GM12878 (cell line): Measurements from ENCODE around the gene CCNJ. TPM values are rescaled to one million over a fixed set of nuclear protein-coding genes. Genes with fewer than 3 reads are reported as not detected.

Source experiments
- ATAC-seq: fragments of 200-7000 bp; cut with Tn5 transposase; 3 replicates; pipeline ENCODE4 v1.9.1; 2020; ENCODE audit warnings: mild to moderate bottlenecking, moderate library complexity
- BruUV-seq: library from RNA; stranded (reverse); fragments of 400-500 nt; replicated peaks from 2 replicates; lab custom pipeline; 2021; lab: Mats Ljungman, UMichigan
- CTCF ChIA-PET: fragments of 300-600 bp; sonication (Branson Sonifier 250); formaldehyde crosslinking; extraction: SDS; loops from one replicate; lab custom pipeline; 2021; ENCODE audit warnings: inconsistent platforms; lab: Yijun Ruan, JAX
- POLR2A ChIA-PET: fragments of 350-600 bp; formaldehyde crosslinking; extraction: SDS; loops from one replicate; lab custom pipeline; 2021; ENCODE audit warnings: inconsistent platforms; lab: Charles Lee
- RAD21 ChIA-PET: fragments of 300-600 bp; sonication (Branson Sonifier 250); formaldehyde crosslinking; loops from one replicate; lab custom pipeline; 2023; ENCODE audit warnings: antibody characterized with exemption; ENCODE audit not compliant: unreplicated experiment; lab: Charles Lee
- SMC1A ChIA-PET: fragments of 300-600 bp; sonication (Branson Sonifier 250); formaldehyde crosslinking; loops from one replicate; lab custom pipeline; 2023; ENCODE audit not compliant: unreplicated experiment, uncharacterized antibody; lab: Charles Lee
- DNase-seq: peaks from one replicate; pipeline ENCODE4 v3.0.0-alpha.2; 2011; ENCODE audit warnings: low read depth, low spot score
- FAIRE-seq: peaks from 3 replicates; lab custom pipeline; 2011; peaks lifted over from hg19 to GRCh38; lab: Jason Lieb, UNC
- H2AFZ ChIP-seq: 2 replicates; pipeline ENCODE4 v1.6.0; 2011; ENCODE audit warnings: low read depth, low read length, control low read depth; ENCODE audit not compliant: control insufficient read depth
- H3K27ac ChIP-seq: 2 replicates; pipeline ENCODE4 v1.5.1; 2011; ENCODE audit warnings: control low read depth; ENCODE audit not compliant: control insufficient read depth, insufficient read depth
- H3K27me3 ChIP-seq, 2 experiments: replicated peaks in 1 of 2; 2 replicates each; pipeline versions ENCODE4 v1.6.0 to v1.6.1; 2011; ENCODE audit warnings: low read length in 1 of 2; ENCODE audit not compliant: control insufficient read depth in 2 of 2, insufficient read depth in 2 of 2
- H3K36me3 ChIP-seq, 2 experiments: 2 replicates each; pipeline ENCODE4 v1.5.1; 2011; ENCODE audit warnings: low read length in 1 of 2; ENCODE audit not compliant: control insufficient read depth in 2 of 2, insufficient read depth in 2 of 2
- H3K4me1 ChIP-seq: 2 replicates; pipeline ENCODE4 v1.6.1; 2011; ENCODE audit warnings: mild to moderate bottlenecking, low read length, moderate library complexity, mixed read lengths; ENCODE audit not compliant: control insufficient read depth, insufficient read depth
- H3K4me2 ChIP-seq: 2 replicates; pipeline ENCODE4 v1.6.0; 2011; ENCODE audit warnings: control low read depth; ENCODE audit not compliant: control insufficient read depth, insufficient read depth
- H3K4me3 ChIP-seq: fragments of 200-600 bp; sonication (generic); 2 replicates; pipeline ENCODE4 v1.5.1; 2016
- H3K79me2 ChIP-seq: 2 replicates; pipeline ENCODE4 v1.6.0; 2011; ENCODE audit warnings: low read length; ENCODE audit not compliant: control insufficient read depth, insufficient read depth
- H3K9ac ChIP-seq: 2 replicates; pipeline ENCODE4 v1.8.0; 2011; ENCODE audit warnings: low read length, control low read depth, mixed read lengths; ENCODE audit not compliant: control insufficient read depth, insufficient read depth
- H3K9me3 ChIP-seq: replicated peaks from 3 replicates; pipeline ENCODE4 v1.5.1; 2011; ENCODE audit warnings: mild to moderate bottlenecking, low read length; ENCODE audit not compliant: control insufficient read depth, insufficient read depth
- H4K20me1 ChIP-seq: 2 replicates; pipeline ENCODE4 v1.6.0; 2011; ENCODE audit not compliant: control insufficient read depth, insufficient read depth
- BACH1 ChIP-seq: fragments of 450-650 bp; IDR thresholded peaks from 2 replicates; pipeline ENCODE4 v1.6.1; 2017; ENCODE audit warnings: mild to moderate bottlenecking, borderline replicate concordance
- EGR1 ChIP-seq, 2 experiments: IDR thresholded peaks; 1 replicate in 1 of 2; 2 replicates in 1 of 2; pipeline ENCODE4 v1.6.1; 2011 to 2012; ENCODE audit warnings: low read depth in 2 of 2, low read length in 2 of 2, borderline replicate concordance in 1 of 2, mild to moderate bottlenecking in 1 of 2, moderate library complexity in 1 of 2
- FOXM1 ChIP-seq: IDR thresholded peaks from 2 replicates; pipeline ENCODE4 v1.6.1; 2012; ENCODE audit warnings: low read depth, mild to moderate bottlenecking, inconsistent platforms, low read length, moderate library complexity
- KDM1A ChIP-seq: fragments of 200-600 bp; sonication (generic); IDR thresholded peaks from 2 replicates; pipeline ENCODE4 v1.6.1; 2016; ENCODE audit warnings: borderline replicate concordance
- NR2C1 ChIP-seq: fragments of 450-650 bp; IDR thresholded peaks from 2 replicates; pipeline ENCODE4 v1.6.1; 2017; ENCODE audit warnings: antibody characterized with exemption, mild to moderate bottlenecking, moderate library complexity
- PML ChIP-seq: IDR thresholded peaks from 2 replicates; pipeline ENCODE4 v1.6.1; 2012; ENCODE audit warnings: low read length, inconsistent platforms
- POLR2A ChIP-seq: IDR thresholded peaks from 2 replicates; pipeline ENCODE4 v1.6.1; 2011; ENCODE audit warnings: low read depth, mild to moderate bottlenecking, low read length
- RBBP5 ChIP-seq: fragments of 200-600 bp; sonication (generic); conservative IDR thresholded peaks from 2 replicates; pipeline ENCODE4 v1.6.1; 2016
- TCF12 ChIP-seq: IDR thresholded peaks from 2 replicates; pipeline ENCODE4 v1.6.1; 2011; ENCODE audit warnings: low read depth, mild to moderate bottlenecking, low read length
- WGBS: methylation state at CpG from one replicate; pipeline ENCODE4 v1.1.6; 2016; ENCODE audit warnings: low lambda C conversion rate; ENCODE audit not compliant: insufficient replicate concordance, insufficient coverage; ENCODE audit errors: missing lambda C conversion rate; 5-methylcytosine and 5-hydroxymethylcytosine counted together
- in situ Hi-C: fragments of 300-500 bp; cut with MboI; formaldehyde crosslinking; loops from 9 replicates; pipeline ENCODE4 v1.14.3; 2018; ENCODE audit warnings: mixed read lengths
- intact Hi-C: fragments of 100-400 bp; cut with micrococcal nuclease; formaldehyde crosslinking; loops from one replicate; pipeline ENCODE4 v1.14.2; 2022; ENCODE audit not compliant: unreplicated experiment
- polyA plus RNA-seq, 11 experiments: library from polyadenylated mRNA; depleted of rRNA in 4 of 11; unstranded in 6 of 11; stranded (reverse) in 5 of 11; fragments of >200 nt; fragmentation: Nextera tagmentation in 4 of 11; fragmentation: Illumina TruSeq in 1 of 11; extraction: Ambion mirVana in 4 of 11; extraction: Trizol in 1 of 11; gene quantifications; 1 replicate in 1 of 11; 2 replicates in 10 of 11; pipeline versions ENCODE4 v1.2.1 to v1.2.3, GENCODE V29; 2011 to 2016; ENCODE audit warnings: inconsistent platforms in 2 of 11, missing spikeins in 2 of 11, low read depth in 1 of 11
- total RNA-seq, 4 experiments: library from RNA; depleted of rRNA in 3 of 4; stranded (reverse); fragments of >200 nt in 3 of 4; fragmentation: Illumina TruSeq in 1 of 4; extraction: Trizol in 1 of 4; gene quantifications; 2 replicates each; pipeline versions ENCODE4 v1.2.1 to v1.2.3, GENCODE V29; 2013 to 2021
- TF ChIP-seq, protein P1 (sequence below): fragments of 450-650 bp; IDR thresholded peaks from 2 replicates; pipeline ENCODE4 v1.6.1; 2017; ENCODE audit warnings: mild to moderate bottlenecking, moderate library complexity
- TF ChIP-seq, protein P2 (sequence below): fragments of 450-650 bp; IDR thresholded peaks from 2 replicates; pipeline ENCODE4 v1.6.1; 2017; ENCODE audit warnings: low read depth, mild to moderate bottlenecking, moderate library complexity

The CCNJ gene
- total and polyA plus RNA-seq, 10 of the 15 experiments (the other 5 are each of a cell fraction or from before 2014, with no cell fraction given), result 0.56 to 8.8 (median 6.6) TPM

DNA sequence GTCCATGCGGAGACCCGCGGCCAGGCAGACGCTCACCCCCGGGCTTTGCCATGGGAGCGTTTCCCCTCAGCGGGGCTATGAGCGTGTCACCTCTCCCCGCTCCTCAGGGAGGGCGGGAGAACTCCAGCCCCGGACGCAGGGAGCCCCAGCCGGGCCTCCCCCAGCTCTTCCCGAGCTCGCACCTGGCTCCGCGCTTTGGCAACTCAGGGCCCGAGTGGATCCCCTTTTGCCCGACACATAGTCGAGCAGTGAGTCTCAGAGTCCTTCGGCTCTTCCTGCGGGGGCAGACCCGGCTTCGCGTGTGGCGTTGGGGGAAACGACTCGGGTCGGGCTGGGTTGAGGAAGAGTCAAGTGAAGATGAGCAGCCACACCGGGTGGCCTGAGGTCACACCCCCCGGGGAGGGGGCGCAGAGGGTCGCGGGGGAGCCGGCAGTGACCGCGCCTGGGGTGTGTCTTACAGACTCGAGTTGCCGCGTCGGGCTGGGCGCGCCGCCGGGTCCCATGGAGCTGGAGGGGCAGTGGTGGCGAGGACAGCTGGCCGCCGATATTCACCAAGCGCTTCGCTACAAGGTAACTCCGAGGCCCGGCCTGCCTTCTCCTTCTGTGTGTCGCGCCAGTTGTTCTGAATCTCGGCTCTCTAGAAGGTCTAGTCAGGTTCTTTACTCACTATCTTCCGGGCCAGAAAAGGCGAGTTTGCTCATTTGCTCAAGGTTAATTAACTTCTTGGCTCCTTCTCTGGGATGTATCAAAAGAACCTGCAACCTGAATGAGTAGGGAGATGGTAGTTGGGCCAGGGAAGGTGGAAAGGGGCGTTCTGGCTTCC lies 721 bp downstream of the CCNJ start:
- Histone ChIP-seq H3K9ac (peak overlapping the region; percentile 83), H3K9me3 (no peaks in the 10 kb centered on the region), H4K20me1 (no peaks in the 10 kb centered on the region), H3K27me3 (no peaks in the 10 kb centered on the region), H3K4me3 (peak overlapping the region; percentile 95), H3K36me3 (peaks cover 0 to 2% of the 10 kb centered on the region in 2 experiments; a peak in 2 of 4 replicates), H3K4me1 (peaks cover 11% of the 10 kb centered on the region), H3K79me2 (peaks cover 55% of the 10 kb centered on the region), H2AFZ (peak overlapping the region; percentile 90), H3K4me2 (peak overlapping the region; percentile 98), H3K27ac (peak overlapping the region; percentile 74)
- intact Hi-C loops (loop anchor here (1.0 to 10.0 kb wide), 2 partner anchors 251 to 350 kb away; no protein-coding TSS in a partner anchor), in situ Hi-C loops (no loop called here)
- no peak for DNase-seq
- RAD21 ChIA-PET, result interaction anchor here (0.6 to 1.9 kb wide), 4 partner anchors 27 to 248 kb away, joined by 3 to 5 read pairs (median 4); no protein-coding TSS in a partner anchor
- whole genome bisulfite sequencing, result under 1% methylated on average over 58 of the region's 58 CpGs
- CTCF ChIA-PET, result interaction anchor here (0.6 to 1.8 kb wide), 5 partner anchors 27 to 760 kb away, joined by 3 to 5 read pairs (median 3); partner anchors contain the start of gene TCTN3
- SMC1A ChIA-PET, result interaction anchor here (1.0 to 2.2 kb wide), 2 partner anchors 39 to 46 kb away, joined by 3 to 4 read pairs; no protein-coding TSS in a partner anchor
- POLR2A ChIA-PET, result interaction anchor here (0.9 kb wide), 1 partner anchor 94 kb away, joined by 3 read pairs; no protein-coding TSS in a partner anchor
- BruUV-seq, result no TSS peak
- peak; percentile 18 for TF ChIP-seq POLR2A
- TF ChIP-seq, protein P1, sequence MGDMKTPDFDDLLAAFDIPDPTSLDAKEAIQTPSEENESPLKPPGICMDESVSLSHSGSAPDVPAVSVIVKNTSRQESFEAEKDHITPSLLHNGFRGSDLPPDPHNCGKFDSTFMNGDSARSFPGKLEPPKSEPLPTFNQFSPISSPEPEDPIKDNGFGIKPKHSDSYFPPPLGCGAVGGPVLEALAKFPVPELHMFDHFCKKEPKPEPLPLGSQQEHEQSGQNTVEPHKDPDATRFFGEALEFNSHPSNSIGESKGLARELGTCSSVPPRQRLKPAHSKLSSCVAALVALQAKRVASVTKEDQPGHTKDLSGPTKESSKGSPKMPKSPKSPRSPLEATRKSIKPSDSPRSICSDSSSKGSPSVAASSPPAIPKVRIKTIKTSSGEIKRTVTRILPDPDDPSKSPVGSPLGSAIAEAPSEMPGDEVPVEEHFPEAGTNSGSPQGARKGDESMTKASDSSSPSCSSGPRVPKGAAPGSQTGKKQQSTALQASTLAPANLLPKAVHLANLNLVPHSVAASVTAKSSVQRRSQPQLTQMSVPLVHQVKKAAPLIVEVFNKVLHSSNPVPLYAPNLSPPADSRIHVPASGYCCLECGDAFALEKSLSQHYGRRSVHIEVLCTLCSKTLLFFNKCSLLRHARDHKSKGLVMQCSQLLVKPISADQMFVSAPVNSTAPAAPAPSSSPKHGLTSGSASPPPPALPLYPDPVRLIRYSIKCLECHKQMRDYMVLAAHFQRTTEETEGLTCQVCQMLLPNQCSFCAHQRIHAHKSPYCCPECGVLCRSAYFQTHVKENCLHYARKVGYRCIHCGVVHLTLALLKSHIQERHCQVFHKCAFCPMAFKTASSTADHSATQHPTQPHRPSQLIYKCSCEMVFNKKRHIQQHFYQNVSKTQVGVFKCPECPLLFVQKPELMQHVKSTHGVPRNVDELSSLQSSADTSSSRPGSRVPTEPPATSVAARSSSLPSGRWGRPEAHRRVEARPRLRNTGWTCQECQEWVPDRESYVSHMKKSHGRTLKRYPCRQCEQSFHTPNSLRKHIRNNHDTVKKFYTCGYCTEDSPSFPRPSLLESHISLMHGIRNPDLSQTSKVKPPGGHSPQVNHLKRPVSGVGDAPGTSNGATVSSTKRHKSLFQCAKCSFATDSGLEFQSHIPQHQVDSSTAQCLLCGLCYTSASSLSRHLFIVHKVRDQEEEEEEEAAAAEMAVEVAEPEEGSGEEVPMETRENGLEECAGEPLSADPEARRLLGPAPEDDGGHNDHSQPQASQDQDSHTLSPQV, result no peak
- no peak for TF ChIP-seq RBBP5
- TF ChIP-seq KDM1A, result no peak
- no peak for TF ChIP-seq FOXM1
- TF ChIP-seq NR2C1, result no peak
- 0 out of 2 replicates have a peak, but pooled peaks have one; percentile 7 for TF ChIP-seq PML
- peak in 1 of 2 experiments; percentile 48; a peak in 1 of 3 replicates for TF ChIP-seq EGR1 (IDR thresholded peaks at IDR 0.05; ENCODE audit: borderline replicate concordance in 1 of 2, low read depth in 2 of 2, low read length in 2 of 2)
- no peak for TF ChIP-seq BACH1
- TF ChIP-seq, protein P2, sequence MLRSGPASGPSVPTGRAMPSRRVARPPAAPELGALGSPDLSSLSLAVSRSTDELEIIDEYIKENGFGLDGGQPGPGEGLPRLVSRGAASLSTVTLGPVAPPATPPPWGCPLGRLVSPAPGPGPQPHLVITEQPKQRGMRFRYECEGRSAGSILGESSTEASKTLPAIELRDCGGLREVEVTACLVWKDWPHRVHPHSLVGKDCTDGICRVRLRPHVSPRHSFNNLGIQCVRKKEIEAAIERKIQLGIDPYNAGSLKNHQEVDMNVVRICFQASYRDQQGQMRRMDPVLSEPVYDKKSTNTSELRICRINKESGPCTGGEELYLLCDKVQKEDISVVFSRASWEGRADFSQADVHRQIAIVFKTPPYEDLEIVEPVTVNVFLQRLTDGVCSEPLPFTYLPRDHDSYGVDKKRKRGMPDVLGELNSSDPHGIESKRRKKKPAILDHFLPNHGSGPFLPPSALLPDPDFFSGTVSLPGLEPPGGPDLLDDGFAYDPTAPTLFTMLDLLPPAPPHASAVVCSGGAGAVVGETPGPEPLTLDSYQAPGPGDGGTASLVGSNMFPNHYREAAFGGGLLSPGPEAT, result no peak
- TF ChIP-seq TCF12, result 0 out of 2 replicates have a peak, but pooled peaks have one; percentile 18
- ATAC-seq, result peak; percentile 58
- no peak for FAIRE-seq
